HG02884 (cell line): ENCODE data around the gene DLG2.
"Not testable (repeated sequence)": the region's sequence is repeated elsewhere in the genome, so short reads cannot be mapped to it uniquely, and the experiment has no call there.

Source experiments
- ATAC-seq: cut with Tn5 transposase; IDR thresholded peaks from one replicate; pipeline ENCODE4 v1.9.1; 2021; ENCODE audit warnings: mild to moderate bottlenecking, moderate library complexity; ENCODE audit not compliant: unreplicated experiment

Gene DLG2

DNA sequence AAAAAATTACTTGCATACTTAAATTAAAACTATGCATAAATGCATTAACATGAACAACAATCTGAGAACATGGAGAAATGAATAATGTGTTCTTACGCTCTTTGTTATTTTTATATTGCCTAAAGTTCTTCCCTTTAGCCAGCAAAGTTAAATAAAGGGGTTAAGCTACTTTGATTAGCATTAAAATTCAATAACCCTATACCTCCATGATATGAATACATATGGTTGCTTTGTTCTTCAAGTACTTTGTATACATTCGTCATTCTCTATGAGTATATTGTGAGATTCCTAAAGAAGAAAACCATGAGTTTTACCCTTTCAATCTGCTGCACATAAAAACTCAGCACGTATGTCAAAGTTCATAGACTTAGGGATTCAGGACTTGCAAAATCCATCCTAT lies 578.3 kb downstream of the DLG2 start:
- ATAC-seq = no peak

DNA sequence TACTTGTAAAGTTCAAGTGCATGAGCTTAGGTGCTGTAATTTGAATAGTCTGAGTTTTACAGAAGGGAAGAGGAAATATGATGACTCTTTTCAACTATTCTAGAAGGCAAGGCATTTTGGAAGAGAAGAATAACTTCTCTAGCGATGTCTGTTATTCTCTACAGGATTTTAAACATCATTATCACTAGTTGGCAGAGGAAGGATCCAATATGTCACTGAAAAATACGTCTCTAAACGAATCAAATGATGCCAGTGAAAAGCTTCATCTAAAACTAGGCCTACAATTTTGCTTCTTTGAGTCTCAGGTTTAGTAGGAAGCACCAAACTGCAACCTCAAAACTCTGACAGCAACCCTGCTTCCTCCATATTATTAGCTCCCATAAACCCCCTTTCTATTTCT lies 581.4 kb downstream of the DLG2 start:
- ATAC-seq = no peak

DNA sequence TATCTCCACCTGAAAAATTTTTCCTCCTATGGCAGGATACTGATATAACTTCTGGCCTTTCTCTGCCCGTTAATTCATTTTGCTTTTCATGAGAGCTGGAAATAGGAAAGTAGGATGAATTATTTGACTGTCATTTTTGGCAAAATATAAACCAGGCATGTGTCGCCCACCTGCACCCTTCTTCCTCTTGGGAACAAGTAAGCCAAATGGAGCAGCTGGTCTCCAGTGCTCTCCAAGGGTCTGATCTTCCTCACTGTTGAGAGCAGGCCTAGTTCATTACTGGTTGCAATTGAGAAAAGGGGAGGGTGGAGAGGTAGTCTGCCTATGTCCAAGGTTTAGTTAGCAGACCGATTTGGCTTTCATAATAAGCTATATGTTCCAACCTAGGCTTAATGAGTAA lies 582.2 kb downstream of the DLG2 start:
- ATAC-seq = no peak

DNA sequence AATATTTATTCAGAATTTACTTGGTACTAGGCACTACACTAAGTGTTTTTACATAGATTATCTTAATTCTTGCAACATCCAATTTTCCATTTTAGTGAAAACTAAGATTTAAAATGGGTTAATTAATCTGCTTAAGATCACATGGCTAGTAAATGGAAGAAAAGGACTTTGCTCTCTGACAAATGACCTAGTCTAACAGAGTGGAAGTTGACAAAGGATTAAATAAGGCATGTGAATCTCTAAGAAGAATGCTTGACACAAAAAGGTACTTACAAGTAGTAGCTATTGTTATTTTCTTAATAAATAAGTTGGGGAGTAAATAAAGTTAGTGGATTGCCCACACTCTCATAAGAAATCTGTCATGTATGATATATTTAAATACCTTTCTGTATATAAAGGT lies 584.8 kb downstream of the DLG2 start:
- ATAC-seq = no peak

- ATAC-seq = no peak
Observed at GRCh38 chr11:85040166-85040565, 587.0 kb downstream of the DLG2 start.

DNA sequence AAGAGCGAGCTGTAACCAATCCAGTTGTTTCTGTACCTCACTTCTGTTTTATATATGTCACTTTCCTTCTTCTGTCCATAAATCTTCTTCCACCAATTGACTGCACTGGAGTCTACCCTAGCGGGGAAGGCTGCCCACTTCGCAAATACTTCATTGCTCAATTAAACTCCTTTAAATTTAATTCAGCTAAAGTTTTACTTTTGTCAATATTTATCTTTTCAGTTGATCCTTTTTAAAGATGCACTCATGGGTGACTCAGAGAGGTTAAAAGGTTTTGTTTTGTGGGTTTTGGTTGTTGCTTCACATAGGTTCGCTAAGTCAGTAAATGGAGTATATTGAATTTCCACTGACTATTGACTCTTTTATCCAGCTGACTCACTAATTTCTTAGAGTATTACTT lies 597.2 kb downstream of the DLG2 start:
- no peak for ATAC-seq

- no peak for ATAC-seq
Observed at GRCh38 chr11:85028329-85029101, 598.6 kb downstream of the DLG2 start.

GRCh38 chr11:85027346-85027745 lies 599.8 kb downstream of the DLG2 start:
- ATAC-seq = no peak

DNA sequence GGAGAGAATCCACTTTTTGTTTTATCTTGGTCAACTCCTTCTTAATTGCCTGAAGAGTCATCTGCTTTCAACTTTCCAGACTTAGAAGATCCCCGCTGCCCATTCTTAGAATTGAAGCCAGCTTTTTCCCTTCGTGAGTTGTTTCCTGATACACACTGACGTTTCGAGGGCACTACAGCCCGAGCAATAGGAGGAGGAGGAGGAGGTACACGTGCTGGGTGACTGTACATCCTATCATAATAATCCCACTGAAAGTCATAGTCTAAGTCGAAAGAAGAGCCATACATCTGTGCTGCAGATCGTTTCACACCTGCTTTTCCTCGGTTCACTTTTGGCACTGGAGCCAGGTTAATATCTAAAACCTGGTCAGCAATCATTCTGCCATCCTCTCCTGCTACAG lies 606.1 kb downstream of the DLG2 start:
- ATAC-seq = no peak

DNA sequence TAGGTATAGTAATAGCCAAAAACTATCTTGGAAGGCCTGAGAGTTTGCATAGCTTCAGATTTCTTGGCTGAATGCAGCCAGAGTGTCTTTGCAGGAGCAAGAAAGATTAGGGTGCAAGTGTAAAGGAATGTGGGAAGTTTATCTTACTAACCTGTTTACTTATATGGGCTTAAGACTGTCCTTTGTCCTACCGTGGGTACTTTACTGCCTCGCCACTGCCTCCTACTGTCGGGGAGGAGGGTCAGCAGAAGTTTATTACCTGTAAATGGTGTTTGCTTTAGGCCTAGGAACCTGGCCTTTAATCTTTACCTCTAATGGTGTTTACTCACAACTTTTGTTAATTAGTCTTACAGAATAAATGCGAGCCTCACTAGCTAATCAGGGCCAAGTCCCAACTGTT lies 633.8 kb downstream of the DLG2 start:
- peak; percentile 52 for ATAC-seq

- ATAC-seq = no peak
Observed at GRCh38 chr11:84990141-84990540, 637.0 kb downstream of the DLG2 start.

DNA sequence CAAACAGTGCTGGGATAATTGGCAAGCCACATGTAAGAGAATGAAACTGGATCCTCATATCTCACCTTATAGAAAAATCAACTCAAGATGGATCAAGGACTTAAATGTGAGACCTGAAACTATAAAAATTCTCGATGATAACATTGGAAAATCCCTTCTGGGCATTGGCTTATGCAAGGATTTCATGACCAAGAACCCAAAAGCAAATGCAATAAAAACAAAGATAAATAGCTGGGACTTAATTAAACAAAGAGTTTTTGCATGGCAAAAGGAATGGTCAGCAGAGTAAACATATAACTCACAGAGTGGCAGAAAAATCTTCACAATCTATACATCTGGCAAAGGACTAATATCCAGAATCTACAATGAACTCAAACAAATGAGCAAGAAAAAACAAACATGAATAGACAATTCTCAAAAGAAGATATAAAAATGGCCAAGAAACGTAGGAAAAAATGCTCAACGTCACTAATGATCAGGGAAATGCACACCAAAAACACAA lies 639.4 kb downstream of the DLG2 start:
- ATAC-seq = not testable (repeated sequence)

DNA sequence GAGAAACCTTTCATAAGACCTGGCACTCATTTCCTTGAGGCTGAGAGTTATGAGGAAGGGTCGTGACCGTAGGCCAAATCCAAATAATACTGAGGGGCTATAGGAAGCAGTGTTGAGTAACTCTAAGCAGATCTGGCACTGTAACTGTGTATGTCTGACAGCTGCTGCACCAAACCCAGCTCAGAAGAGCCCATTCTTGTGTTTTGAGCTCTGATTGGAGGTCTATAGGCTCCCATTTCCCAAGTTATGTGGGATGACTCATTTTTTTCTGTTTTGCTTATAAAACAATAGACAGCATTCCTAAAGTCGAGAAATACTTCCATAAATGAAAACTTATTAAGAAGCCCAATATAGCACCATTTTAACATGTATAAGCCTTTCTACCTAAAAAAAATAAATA lies 645.8 kb downstream of the DLG2 start:
- no peak for ATAC-seq

DNA sequence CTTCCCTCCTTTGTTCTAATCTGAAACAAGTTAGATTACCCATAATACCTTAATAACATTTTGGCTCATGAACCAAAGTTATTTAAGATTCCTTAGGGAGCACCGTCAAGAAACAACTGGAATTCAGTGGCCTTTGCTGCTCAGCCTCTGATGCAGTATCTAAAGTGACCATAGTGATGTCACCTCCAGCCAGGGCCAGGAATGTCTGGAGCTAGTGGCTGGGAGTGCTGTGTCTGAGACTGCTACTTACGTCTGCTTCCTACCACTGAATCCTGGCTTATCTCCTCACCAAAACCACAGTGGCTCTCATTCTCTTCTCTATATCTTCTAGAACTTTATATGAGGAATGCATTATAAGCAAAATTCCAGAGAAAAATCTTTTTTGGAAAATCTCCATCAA lies 658.0 kb downstream of the DLG2 start:
- no peak for ATAC-seq

DNA sequence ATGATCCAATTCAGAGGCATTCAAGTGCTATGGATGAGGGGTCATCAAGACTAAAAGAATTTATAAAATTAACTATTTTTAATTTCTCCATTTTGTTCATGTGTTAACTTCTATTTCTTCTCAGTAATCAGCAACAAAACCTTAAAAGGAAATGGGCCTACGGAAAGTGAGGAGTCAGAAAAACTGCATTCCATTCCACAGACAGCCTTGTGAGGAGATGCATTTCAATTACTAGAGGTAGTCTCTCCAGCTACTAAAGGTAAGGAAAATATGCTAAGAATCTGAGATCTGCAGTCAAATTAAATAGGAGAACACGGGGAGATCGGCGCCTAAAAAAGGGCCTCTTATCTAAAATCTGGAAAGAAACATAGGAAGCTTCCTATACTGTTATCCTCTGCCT lies 661.7 kb downstream of the DLG2 start:
- ATAC-seq = no peak

- ATAC-seq = no peak
Observed at GRCh38 chr11:84963240-84963639, 663.9 kb downstream of the DLG2 start.

DNA sequence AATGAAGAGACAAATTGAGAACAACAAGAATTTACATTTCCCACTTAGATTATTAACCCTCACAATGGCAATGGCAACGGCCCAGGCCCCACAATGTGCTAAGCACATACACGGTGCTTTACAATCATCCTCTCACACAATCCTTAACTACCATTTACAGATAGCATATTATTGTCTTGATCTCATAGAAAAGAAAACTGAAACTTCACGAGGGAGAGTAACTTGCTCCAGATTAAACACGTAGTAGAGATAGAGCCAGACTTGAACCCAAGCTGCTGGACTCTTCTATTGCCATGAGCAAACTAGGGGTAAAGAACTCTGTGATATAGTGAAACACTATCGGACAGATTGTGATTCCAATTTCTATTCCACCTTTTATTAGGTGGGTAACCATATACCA lies 665.1 kb downstream of the DLG2 start:
- no peak for ATAC-seq

DNA sequence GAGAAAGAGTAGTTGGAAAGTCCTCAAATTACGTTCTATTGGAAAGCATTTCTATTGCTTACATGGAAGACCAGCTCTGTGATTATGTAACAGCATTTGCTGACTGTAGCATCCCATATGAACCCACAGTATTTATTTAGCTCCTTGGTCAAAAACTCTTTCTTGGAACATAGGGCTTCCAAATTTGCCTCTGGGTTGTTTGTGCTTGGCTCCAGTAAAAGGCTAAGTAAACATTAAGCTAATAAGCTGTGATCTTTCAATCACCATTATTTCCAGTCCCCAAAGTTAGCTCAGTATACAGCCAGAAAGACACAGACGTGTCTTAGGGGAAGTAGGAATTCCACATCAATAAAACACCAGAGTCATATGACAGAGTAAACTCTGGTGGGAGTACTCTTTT lies 668.8 kb downstream of the DLG2 start:
- no peak for ATAC-seq

DNA sequence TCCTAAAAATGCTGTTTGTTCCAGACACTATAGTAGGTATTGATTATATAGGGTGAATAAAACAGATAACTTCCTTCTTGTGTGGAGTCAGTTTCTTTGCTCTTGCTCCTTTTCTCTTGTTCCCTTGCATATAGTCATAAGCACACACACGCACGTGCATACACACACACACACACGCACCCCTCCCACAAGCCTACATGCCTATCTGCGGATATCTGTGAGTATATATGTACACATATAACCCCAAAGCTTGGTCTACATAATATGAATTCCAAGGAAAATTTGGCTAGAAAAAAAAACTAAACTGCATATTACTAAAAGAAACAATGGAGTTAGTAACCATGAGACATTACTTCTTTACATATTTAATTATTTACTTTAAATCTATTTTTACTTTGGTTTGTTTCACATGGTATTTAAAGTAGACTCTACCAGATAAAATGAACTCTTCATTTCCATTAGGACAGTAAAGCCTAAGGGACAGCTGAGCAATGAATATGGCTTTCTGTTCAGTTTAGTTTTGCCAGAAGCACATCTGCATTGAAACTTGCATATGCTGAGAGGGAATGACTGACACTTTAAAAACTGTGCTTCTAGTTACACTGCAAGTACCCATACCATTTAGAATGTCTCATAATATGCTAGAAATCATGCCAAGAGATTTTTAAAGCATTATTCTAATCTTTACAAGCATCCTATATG lies 676.4 kb downstream of the DLG2 start:
- ATAC-seq = no peak

GRCh38 chr11:84947970-84948580 lies 679.1 kb downstream of the DLG2 start:
- ATAC-seq = no peak

GRCh38 chr11:84947070-84947469 lies 680.1 kb downstream of the DLG2 start:
- no peak for ATAC-seq

DNA sequence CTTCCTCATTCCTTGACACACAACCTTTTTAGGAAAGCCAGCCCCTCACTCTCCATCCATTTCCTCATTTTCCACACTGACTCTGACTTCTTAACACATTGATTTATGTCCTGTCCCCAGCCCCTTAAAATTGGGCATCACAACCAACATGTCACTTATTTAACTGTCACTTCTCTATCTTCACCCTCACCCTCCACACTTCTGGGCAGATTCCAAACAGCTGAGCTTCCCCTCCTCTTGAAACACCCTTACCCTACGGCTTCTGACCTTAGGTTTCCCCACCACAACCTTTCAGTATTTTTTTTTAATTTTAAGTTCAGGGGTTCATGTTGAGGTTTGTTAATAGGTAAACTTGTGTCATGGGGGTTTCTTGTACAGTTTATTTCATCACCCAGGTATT lies 696.3 kb downstream of the DLG2 start:
- ATAC-seq = no peak
